ENCODE measurements around the gene PCGF3.
"Not testable (repeated sequence)": the region's sequence is repeated elsewhere in the genome, so short reads cannot be mapped to it uniquely, and the experiment has no call there.

Gene PCGF3

GRCh38 chr4:687971-688853, 17.4 kb upstream of the PCGF3 start:
- TF ChIP-seq CTCF (IDR thresholded peaks at IDR 0.05): no peak
- Mint-ChIP-seq H3K27ac (no peak overlapping the region), H3K27me3 (ENCODE audit: low read depth, poor library complexity) (peaks cover 2% of the 10 kb centered on the region), H3K4me3 (no peak overlapping the region), H3K4me1 (peaks cover 43% of the 10 kb centered on the region), H3K9me3 (no peaks in the 10 kb centered on the region), H3K36me3 (ENCODE audit: low read depth) (no peaks in the 10 kb centered on the region)
- DNase-seq: no peak

GRCh38 chr4:688854-689681, 16.6 kb upstream of the PCGF3 start, which contains the start of gene SLC49A3:
Gene SLC49A3 (minus strand): TSS chr4:689151. CDS start chr4:689127, 24 bp downstream.
- Mint-ChIP-seq H3K9me3 (no peaks in the 10 kb centered on the region), H3K4me3 (no peak within 1 kb of the TSS), H3K27ac (no peak within 1 kb of the TSS), H3K36me3 (ENCODE audit: low read depth) (no peaks in the 10 kb centered on the region), H3K4me1 (peaks cover 44% of the 10 kb centered on the region), H3K27me3 (ENCODE audit: low read depth, poor library complexity) (peaks cover 6% of the 10 kb centered on the region)
- TF ChIP-seq CTCF (IDR thresholded peaks at IDR 0.05): no peak
- DNase-seq: no peak

GRCh38 chr4:689723-690122, 15.9 kb upstream of the PCGF3 start:
- Mint-ChIP-seq H3K36me3 (ENCODE audit: low read depth) (no peaks in the 10 kb centered on the region), H3K9me3 (peaks cover 4% of the 10 kb centered on the region)
- DNase-seq: no peak

GRCh38 chr4:692771-693554, 12.7 kb upstream of the PCGF3 start:
- no peaks in the 10 kb centered on the region for H3K36me3 Mint-ChIP-seq (ENCODE audit: low read depth)
- H3K4me1 Mint-ChIP-seq: peaks cover 35% of the 10 kb centered on the region
- H3K4me3 Mint-ChIP-seq: no peak overlapping the region
- DNase-seq: no peak
- peaks cover 8% of the 10 kb centered on the region for H3K9me3 Mint-ChIP-seq
- H3K27ac Mint-ChIP-seq: peak overlapping the region; percentile 75
- TF ChIP-seq CTCF (IDR thresholded peaks at IDR 0.05): no peak
- peaks cover 16% of the 10 kb centered on the region for H3K27me3 Mint-ChIP-seq (ENCODE audit: low read depth, poor library complexity)

More at GRCh38 chr4:689723-690122, 15.9 kb upstream of the PCGF3 start:
- TF ChIP-seq CTCF (IDR thresholded peaks at IDR 0.05): no peak
- H3K27me3 Mint-ChIP-seq (ENCODE audit: low read depth, poor library complexity): peaks cover 6% of the 10 kb centered on the region
- H3K4me1 Mint-ChIP-seq: peaks cover 46% of the 10 kb centered on the region
- no peak overlapping the region for H3K27ac Mint-ChIP-seq
- H3K4me3 Mint-ChIP-seq: no peak overlapping the region

- DNase-seq; H3K36me3 Mint-ChIP-seq (ENCODE audit: low read depth); H3K27ac Mint-ChIP-seq; H3K4me3 Mint-ChIP-seq: not testable (repeated sequence)
- peaks cover 13% of the 10 kb centered on the region for H3K9me3 Mint-ChIP-seq
- peaks cover 21% of the 10 kb centered on the region for H3K27me3 Mint-ChIP-seq (ENCODE audit: low read depth, poor library complexity)
- peaks cover 43% of the 10 kb centered on the region for H3K4me1 Mint-ChIP-seq
Measured at GRCh38 chr4:694341-694940, 11.2 kb upstream of the PCGF3 start.

All from nephron progenitor cell (in vitro differentiated cells).